SK-N-MC (cell line): ENCODE data around the gene ADARB2.

Experiments
- EZH2 ChIP-seq: fragments of 200-600 bp; sonication (generic); IDR thresholded peaks from one replicate; pipeline ENCODE4 v1.6.1; 2017; ENCODE audit warnings: antibody characterized with exemption
- FOXP2 ChIP-seq: optimal IDR thresholded peaks from 2 replicates; pipeline ENCODE3; 2011; ENCODE audit warnings: mild to moderate bottlenecking, moderate library complexity; ENCODE audit not compliant: insufficient read depth; ENCODE audit errors: extremely low read length, control extremely low read depth
- POLR2AphosphoS5 ChIP-seq: IDR thresholded peaks from 2 replicates; pipeline ENCODE4 v1.6.1; 2012; ENCODE audit warnings: mild to moderate bottlenecking, low read depth, low read length, borderline replicate concordance

DNA sequence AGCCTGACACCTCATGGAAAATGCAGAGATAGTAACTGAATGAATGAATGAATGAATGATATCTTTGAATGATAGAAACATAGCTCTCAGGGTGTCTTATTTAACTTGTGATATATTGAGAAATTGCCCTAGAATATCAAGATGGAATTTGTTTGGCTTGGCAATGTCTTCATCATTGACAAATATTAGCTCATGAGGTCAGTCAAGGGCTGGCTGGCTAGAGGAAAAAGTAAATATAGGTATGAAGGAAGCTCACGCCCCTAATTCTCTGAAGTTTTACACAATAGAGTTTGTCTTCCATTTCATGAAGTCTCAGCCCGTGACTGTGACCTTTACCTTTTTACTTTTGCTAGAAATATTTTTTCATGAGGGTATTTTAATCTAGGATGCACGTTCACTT is 305.2 kb downstream of the ADARB2 start:
- TF ChIP-seq EZH2 (no peak), POLR2AphosphoS5 (no peak), FOXP2 (no peak)
